ENCODE measurements around the gene PHF19.

PHF19 gene

GRCh38 chr9:120845255-120845654 is 31.7 kb downstream of the PHF19 start:
- H3K4me3 ChIP-seq (ENCODE audit: low read length) = no peak overlapping the region
- TF ChIP-seq CTCF (IDR thresholded peaks at IDR 0.05; ENCODE audit: insufficient read depth, low read depth, low read length, missing control alignments) = no peak
- DNase-seq (ENCODE audit: low read depth) = peak; percentile 33

- peak; percentile 100 for DNase-seq (ENCODE audit: low read depth)
- peak within 1 kb of the TSS; percentile 100 for H3K4me3 ChIP-seq (ENCODE audit: low read length)
- no peak for TF ChIP-seq CTCF (IDR thresholded peaks at IDR 0.05; ENCODE audit: insufficient read depth, low read depth, low read length, missing control alignments)
Observed at GRCh38 chr9:120842685-120843485, 34.1 kb downstream of the PHF19 start, which contains the start of gene PSMD5. Gene PSMD5, minus strand, starts transcription at chr9:120842922. Its CDS starts 13 bp downstream, at chr9:120842909.

- peak overlapping the region; percentile 100 for H3K4me3 ChIP-seq (ENCODE audit: low read length)
- DNase-seq (ENCODE audit: low read depth) = peak; percentile 46
- no peak for TF ChIP-seq CTCF (IDR thresholded peaks at IDR 0.05; ENCODE audit: insufficient read depth, low read depth, low read length, missing control alignments)
Observed at GRCh38 chr9:120841930-120842684, 34.9 kb downstream of the PHF19 start.

- H3K4me3 ChIP-seq (ENCODE audit: low read length) = no peak overlapping the region
- TF ChIP-seq CTCF (IDR thresholded peaks at IDR 0.05; ENCODE audit: insufficient read depth, low read depth, low read length, missing control alignments) = no peak
- DNase-seq (ENCODE audit: low read depth) = no peak
Observed at GRCh38 chr9:120839146-120839545, 37.8 kb downstream of the PHF19 start.

- no peak for DNase-seq (ENCODE audit: low read depth)
- TF ChIP-seq CTCF (IDR thresholded peaks at IDR 0.05; ENCODE audit: insufficient read depth, low read depth, low read length, missing control alignments) = no peak
- no peak overlapping the region for H3K4me3 ChIP-seq (ENCODE audit: low read length)
Observed at GRCh38 chr9:120837921-120838320, 39.1 kb downstream of the PHF19 start.

- no peak for DNase-seq (ENCODE audit: low read depth)
- H3K4me3 ChIP-seq (ENCODE audit: low read length) = no peak overlapping the region
- TF ChIP-seq CTCF (IDR thresholded peaks at IDR 0.05; ENCODE audit: insufficient read depth, low read depth, low read length, missing control alignments) = no peak
Observed at GRCh38 chr9:120833325-120833724, 43.7 kb downstream of the PHF19 start.

Measured in epithelial cell of esophagus (primary cell).